GM10266 (cell line): ENCODE results near the gene TAF1D.

Source experiments
- DNase-seq: peaks from one replicate; pipeline ENCODE4 v3.0.0; 2012; ENCODE audit errors: extremely low spot score
- TF ChIP-seq, protein P1 (sequence below): IDR thresholded peaks from 2 replicates; pipeline ENCODE4 v1.5.1; 2012; ENCODE audit warnings: mild to moderate bottlenecking, low read depth; ENCODE audit not compliant: control insufficient read depth, insufficient read depth; ENCODE audit errors: missing control alignments

The TAF1D gene

GRCh38 chr11:93710239-93710638 lies 31.1 kb downstream of the TAF1D start:
- TF ChIP-seq, protein P1, sequence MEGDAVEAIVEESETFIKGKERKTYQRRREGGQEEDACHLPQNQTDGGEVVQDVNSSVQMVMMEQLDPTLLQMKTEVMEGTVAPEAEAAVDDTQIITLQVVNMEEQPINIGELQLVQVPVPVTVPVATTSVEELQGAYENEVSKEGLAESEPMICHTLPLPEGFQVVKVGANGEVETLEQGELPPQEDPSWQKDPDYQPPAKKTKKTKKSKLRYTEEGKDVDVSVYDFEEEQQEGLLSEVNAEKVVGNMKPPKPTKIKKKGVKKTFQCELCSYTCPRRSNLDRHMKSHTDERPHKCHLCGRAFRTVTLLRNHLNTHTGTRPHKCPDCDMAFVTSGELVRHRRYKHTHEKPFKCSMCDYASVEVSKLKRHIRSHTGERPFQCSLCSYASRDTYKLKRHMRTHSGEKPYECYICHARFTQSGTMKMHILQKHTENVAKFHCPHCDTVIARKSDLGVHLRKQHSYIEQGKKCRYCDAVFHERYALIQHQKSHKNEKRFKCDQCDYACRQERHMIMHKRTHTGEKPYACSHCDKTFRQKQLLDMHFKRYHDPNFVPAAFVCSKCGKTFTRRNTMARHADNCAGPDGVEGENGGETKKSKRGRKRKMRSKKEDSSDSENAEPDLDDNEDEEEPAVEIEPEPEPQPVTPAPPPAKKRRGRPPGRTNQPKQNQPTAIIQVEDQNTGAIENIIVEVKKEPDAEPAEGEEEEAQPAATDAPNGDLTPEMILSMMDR: no peak
- DNase-seq: no peak

- TF ChIP-seq, protein P1: no peak
- no peak for DNase-seq
These were observed 37.1 kb downstream of the TAF1D start for GRCh38 chr11:93704237-93704636.

GRCh38 chr11:93700830-93701229 lies 40.5 kb downstream of the TAF1D start:
- no peak for DNase-seq
- TF ChIP-seq, protein P1: no peak

- no peak for DNase-seq
- TF ChIP-seq, protein P1: no peak
These were observed 43.7 kb downstream of the TAF1D start for GRCh38 chr11:93697611-93698010.

DNA sequence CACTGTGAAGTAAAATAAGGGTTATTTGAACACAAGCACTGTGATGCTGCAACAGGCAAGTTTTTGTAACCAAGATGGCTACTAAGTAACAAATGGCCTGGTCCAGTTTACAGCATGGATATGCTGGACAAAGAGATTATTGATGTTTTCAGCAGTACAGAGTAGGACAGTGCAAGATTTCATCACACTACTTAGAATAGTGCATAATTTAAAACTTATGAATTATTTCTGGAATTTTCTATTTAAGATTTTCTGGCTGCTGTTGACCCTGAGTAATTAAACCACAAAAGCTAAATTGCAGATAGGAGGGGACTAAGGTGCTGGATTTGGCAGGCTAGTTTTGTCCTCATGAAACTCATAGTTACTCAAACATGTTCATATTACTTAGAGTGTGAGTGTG lies 46.7 kb downstream of the TAF1D start:
- TF ChIP-seq, protein P1: no peak
- no peak for DNase-seq

DNA sequence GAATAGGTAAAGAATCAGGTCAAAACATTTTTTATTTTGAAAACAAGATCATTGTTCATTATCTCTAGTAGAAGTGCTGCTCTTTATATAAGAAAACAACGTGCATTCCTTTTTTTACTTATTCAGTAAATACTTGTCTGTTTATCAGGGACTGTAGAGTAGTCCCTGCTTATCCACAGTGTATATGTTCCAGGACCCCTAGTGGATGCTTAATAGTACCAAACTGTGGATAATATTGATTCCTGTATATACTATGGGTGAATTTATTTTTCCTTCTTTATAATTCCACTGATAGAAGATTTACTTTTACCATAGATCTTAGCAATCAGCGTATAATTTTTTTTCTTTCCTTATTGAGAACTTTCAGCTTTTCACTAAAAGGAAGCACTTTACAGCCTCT lies 47.2 kb downstream of the TAF1D start:
- DNase-seq: no peak
- TF ChIP-seq, protein P1: no peak

DNA sequence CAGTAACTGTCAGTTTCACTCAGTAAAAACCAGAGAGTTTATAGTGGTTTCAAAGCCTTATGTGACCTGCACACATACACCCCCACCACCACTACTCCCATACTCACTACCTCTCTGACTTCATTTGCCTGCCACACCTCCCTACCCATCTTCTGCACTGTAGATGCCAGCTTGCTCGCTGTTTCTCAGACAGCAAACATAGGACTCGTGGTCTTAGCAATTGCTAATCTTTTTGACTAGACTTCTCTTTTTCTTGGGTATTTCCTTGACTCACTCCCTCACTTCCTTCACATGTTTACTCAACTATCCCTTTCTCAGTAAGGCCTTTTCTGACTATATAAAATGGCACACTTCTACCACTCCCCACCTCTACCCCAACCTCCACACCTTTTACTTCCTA lies 52.1 kb downstream of the TAF1D start:
- no peak for DNase-seq

More for the DNA sequence above, 52.1 kb downstream of the TAF1D start:
- TF ChIP-seq, protein P1: no peak
